ENCODE measurements around the gene LMAN1L.

Gene LMAN1L

DNA sequence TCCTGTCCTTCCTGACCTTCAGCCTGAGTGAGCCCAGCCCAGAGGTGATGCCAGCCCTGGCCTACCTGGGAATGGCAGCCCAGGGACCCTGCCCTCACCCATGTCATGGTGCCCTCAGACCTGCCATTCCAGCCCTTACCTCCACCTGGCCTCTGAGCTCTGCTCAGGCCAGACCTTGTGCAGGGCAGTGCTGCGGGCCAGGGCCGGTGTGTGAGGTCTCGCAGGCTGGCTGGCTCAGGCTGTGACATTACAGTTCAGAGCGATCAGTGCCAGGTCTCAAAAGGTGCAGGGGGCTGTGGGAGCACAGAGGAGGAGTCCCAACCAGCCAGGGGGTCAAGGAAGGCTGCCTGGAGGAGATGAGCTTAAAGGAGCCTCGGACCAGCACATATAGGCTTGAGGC lies 7.4 kb downstream of the LMAN1L start:
- Histone ChIP-seq H3K9me3 (no peaks in the 10 kb centered on the region), H3K27me3 (no peaks in the 10 kb centered on the region), H3K4me3 (ENCODE audit: low read depth, low read length) (no peak overlapping the region), H3K4me1 (peaks cover 32% of the 10 kb centered on the region), H3K36me3 (no peaks in the 10 kb centered on the region)
- DNase-seq = no peak
- TF ChIP-seq, protein P1, sequence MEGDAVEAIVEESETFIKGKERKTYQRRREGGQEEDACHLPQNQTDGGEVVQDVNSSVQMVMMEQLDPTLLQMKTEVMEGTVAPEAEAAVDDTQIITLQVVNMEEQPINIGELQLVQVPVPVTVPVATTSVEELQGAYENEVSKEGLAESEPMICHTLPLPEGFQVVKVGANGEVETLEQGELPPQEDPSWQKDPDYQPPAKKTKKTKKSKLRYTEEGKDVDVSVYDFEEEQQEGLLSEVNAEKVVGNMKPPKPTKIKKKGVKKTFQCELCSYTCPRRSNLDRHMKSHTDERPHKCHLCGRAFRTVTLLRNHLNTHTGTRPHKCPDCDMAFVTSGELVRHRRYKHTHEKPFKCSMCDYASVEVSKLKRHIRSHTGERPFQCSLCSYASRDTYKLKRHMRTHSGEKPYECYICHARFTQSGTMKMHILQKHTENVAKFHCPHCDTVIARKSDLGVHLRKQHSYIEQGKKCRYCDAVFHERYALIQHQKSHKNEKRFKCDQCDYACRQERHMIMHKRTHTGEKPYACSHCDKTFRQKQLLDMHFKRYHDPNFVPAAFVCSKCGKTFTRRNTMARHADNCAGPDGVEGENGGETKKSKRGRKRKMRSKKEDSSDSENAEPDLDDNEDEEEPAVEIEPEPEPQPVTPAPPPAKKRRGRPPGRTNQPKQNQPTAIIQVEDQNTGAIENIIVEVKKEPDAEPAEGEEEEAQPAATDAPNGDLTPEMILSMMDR (IDR thresholded peaks at IDR 0.05; ENCODE audit: low read depth, low read length) = no peak

DNA sequence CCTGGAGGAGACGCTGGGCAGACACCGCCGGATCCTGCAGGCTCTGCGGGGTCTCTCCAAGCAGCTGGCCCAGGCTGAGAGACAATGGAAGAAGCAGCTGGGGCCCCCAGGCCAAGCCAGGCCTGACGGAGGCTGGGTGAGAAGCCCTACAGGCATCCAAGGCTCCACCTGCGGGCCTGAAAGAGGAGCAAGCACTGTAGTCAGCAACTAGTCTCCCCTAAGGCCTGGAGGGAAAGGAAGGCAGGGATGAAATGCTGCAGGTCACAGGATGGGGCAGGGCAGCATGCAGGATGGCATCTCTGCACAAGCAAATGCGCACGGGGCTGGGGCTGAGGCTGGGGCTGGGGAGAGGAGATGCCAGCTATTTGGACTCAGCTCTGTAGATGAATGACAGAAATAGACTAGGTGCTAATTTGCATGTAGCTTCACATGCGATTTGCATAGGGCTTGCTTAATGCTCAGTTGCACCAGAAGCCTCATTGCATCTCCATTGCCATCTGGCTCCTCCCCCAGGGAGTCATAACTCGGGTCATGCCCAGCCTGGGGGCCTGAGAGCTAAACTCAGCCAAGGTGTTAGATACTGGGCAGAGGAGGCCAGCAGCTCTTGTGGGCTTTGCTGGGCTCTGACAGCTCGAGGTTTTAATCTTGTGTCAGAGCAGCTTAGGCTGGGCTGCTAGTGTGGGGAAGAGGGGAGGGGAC lies 8.6 kb downstream of the LMAN1L start:
- H3K4me3 ChIP-seq (ENCODE audit: low read depth, low read length) = no peak overlapping the region
- DNase-seq = peak; percentile 55
- peaks cover 32% of the 10 kb centered on the region for H3K4me1 ChIP-seq
- H3K36me3 ChIP-seq = no peaks in the 10 kb centered on the region
- H3K9me3 ChIP-seq = no peaks in the 10 kb centered on the region
- TF ChIP-seq, protein P1 (IDR thresholded peaks at IDR 0.05; ENCODE audit: low read depth, low read length) = no peak
- no peaks in the 10 kb centered on the region for H3K27me3 ChIP-seq

GRCh38 chr15:74821790-74822158 lies 9.1 kb downstream of the LMAN1L start:
- Histone ChIP-seq H3K4me3 (ENCODE audit: low read depth, low read length) (no peak overlapping the region), H3K27me3 (no peaks in the 10 kb centered on the region), H3K4me1 (peaks cover 32% of the 10 kb centered on the region), H3K36me3 (no peaks in the 10 kb centered on the region), H3K9me3 (no peaks in the 10 kb centered on the region)
- TF ChIP-seq, protein P1 (IDR thresholded peaks at IDR 0.05; ENCODE audit: low read depth, low read length) = no peak
- DNase-seq = no peak

- H3K4me3 ChIP-seq (ENCODE audit: low read depth, low read length) = no peak overlapping the region
- no peaks in the 10 kb centered on the region for H3K36me3 ChIP-seq
- no peaks in the 10 kb centered on the region for H3K27me3 ChIP-seq
- H3K9me3 ChIP-seq = no peaks in the 10 kb centered on the region
- peaks cover 27% of the 10 kb centered on the region for H3K4me1 ChIP-seq
- no peak for DNase-seq
- TF ChIP-seq, protein P1 (IDR thresholded peaks at IDR 0.05; ENCODE audit: low read depth, low read length) = no peak
These were observed 9.6 kb downstream of the LMAN1L start for GRCh38 chr15:74822233-74822632.

- no peaks in the 10 kb centered on the region for H3K9me3 ChIP-seq
- H3K27me3 ChIP-seq = no peaks in the 10 kb centered on the region
- H3K36me3 ChIP-seq = no peaks in the 10 kb centered on the region
- H3K4me3 ChIP-seq (ENCODE audit: low read depth, low read length) = no peak overlapping the region
- DNase-seq = peak; percentile 46
- TF ChIP-seq, protein P1 (IDR thresholded peaks at IDR 0.05; ENCODE audit: low read depth, low read length) = no peak
- H3K4me1 ChIP-seq = peaks cover 24% of the 10 kb centered on the region
These were observed 10.7 kb downstream of the LMAN1L start for GRCh38 chr15:74823324-74823723.

DNA sequence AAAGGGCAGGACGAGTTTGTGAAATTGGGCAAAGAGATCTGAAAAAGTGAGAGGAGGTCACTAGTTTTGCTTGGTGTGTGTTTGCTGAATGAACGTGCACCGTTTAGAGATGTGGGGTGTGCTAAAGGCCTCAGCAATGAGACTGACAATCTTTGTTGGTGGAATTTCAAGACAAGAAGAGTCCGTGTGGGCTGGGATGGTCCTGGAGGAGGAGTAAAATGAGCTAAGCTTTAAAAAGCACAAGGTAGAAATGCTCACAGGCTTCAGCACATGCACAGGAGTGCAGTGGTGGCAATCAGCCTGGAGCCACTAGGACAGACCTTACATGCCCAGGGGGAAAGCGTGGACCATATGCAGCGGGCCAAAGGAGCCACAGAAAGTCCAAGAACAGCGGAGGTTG lies 12.3 kb downstream of the LMAN1L start:
- peaks cover 24% of the 10 kb centered on the region for H3K4me1 ChIP-seq
- no peak for DNase-seq
- TF ChIP-seq, protein P1 (IDR thresholded peaks at IDR 0.05; ENCODE audit: low read depth, low read length) = no peak
- no peak overlapping the region for H3K4me3 ChIP-seq (ENCODE audit: low read depth, low read length)
- no peaks in the 10 kb centered on the region for H3K9me3 ChIP-seq
- H3K27me3 ChIP-seq = no peaks in the 10 kb centered on the region
- no peaks in the 10 kb centered on the region for H3K36me3 ChIP-seq
